Activated gamma-delta T cell treated with Interleukin-2 at 50 U/mL for 16 hours (primary cell): ENCODE results near the gene PITPNB.

ENCODE experiments used
- DNase-seq: peaks from one replicate; pipeline ENCODE4 v3.0.0-alpha.2; 2020

The PITPNB gene

GRCh38 chr22:27919222-27919941 is at the start of gene PITPNB:
TSS of gene PITPNB (minus strand) at chr22:27919256. CDS start at chr22:27919191, 65 bp downstream.
- peak; percentile 99 for DNase-seq

- DNase-seq = no peak
Measured at GRCh38 chr22:27966168-27967064, 47.4 kb upstream of the PITPNB start.

GRCh38 chr22:27962268-27963044 is 43.4 kb upstream of the PITPNB start:
- DNase-seq = no peak

GRCh38 chr22:27961680-27962079 is 42.6 kb upstream of the PITPNB start:
- DNase-seq = no peak

GRCh38 chr22:27961182-27961581 is 42.1 kb upstream of the PITPNB start:
- DNase-seq = no peak

GRCh38 chr22:27959335-27960090 is 40.5 kb upstream of the PITPNB start:
- DNase-seq = no peak

GRCh38 chr22:27952779-27953178 is 33.7 kb upstream of the PITPNB start:
- no peak for DNase-seq

- no peak for DNase-seq
Measured at GRCh38 chr22:27952091-27952490, 33.0 kb upstream of the PITPNB start.

GRCh38 chr22:27949421-27949820 is 30.4 kb upstream of the PITPNB start:
- DNase-seq = no peak

- DNase-seq = no peak
Measured at GRCh38 chr22:27948569-27948968, 29.5 kb upstream of the PITPNB start.

GRCh38 chr22:27947448-27947847 is 28.4 kb upstream of the PITPNB start:
- DNase-seq = no peak

- no peak for DNase-seq
Measured at GRCh38 chr22:27941143-27941542, 22.1 kb upstream of the PITPNB start.

- no peak for DNase-seq
Measured at GRCh38 chr22:27937453-27937852, 18.4 kb upstream of the PITPNB start.

- DNase-seq = no peak
Measured at GRCh38 chr22:27935897-27936296, 16.8 kb upstream of the PITPNB start.

GRCh38 chr22:27934069-27934468 is 15.0 kb upstream of the PITPNB start:
- DNase-seq = no peak

- no peak for DNase-seq
Measured at GRCh38 chr22:27933186-27933983, 14.3 kb upstream of the PITPNB start.

- DNase-seq = no peak
Measured at GRCh38 chr22:27930331-27931060, 11.4 kb upstream of the PITPNB start.

- DNase-seq = no peak
Measured at GRCh38 chr22:27927608-27928007, 8.6 kb upstream of the PITPNB start.

GRCh38 chr22:27925331-27925730 is 6.3 kb upstream of the PITPNB start:
- DNase-seq = no peak

- DNase-seq = no peak
Measured at GRCh38 chr22:27919942-27920755, 1.1 kb upstream of the PITPNB start.
